Sciatic nerve (tissue), 1 donor: ENCODE results near the gene TASP1. TPM values are rescaled to one million over a fixed set of nuclear protein-coding genes. Genes with fewer than 3 reads are reported as not detected.

ENCODE experiments used
- total RNA-seq: library from RNA; stranded (reverse); fragmentation: NEBNext Ultra II Directional; extraction: Animal tissue kit (Norgen Biotek cat#: 25700); gene quantifications from one replicate; pipeline ENCODE4 v1.2.1, GENCODE V29; 2021
- donor health status: DM: no; HTN: no; CAD: no.

TASP1 gene
- total RNA-seq, 1 donor from 2014 or later = 22.7 TPM

Other genes starting within 250 kb of the TASP1 start
- 21.5 TPM for gene ESF1, start 146.0 kb upstream of the TASP1 start, total RNA-seq
- 28.2 TPM for gene NDUFAF5, start 146.1 kb upstream of the TASP1 start, total RNA-seq